GM04504 (cell line): ENCODE results near the gene MPG.

Source experiments
- DNase-seq: peaks from one replicate; pipeline ENCODE4 v3.0.0-alpha.2; 2012; ENCODE audit warnings: low read depth

The MPG gene

DNA sequence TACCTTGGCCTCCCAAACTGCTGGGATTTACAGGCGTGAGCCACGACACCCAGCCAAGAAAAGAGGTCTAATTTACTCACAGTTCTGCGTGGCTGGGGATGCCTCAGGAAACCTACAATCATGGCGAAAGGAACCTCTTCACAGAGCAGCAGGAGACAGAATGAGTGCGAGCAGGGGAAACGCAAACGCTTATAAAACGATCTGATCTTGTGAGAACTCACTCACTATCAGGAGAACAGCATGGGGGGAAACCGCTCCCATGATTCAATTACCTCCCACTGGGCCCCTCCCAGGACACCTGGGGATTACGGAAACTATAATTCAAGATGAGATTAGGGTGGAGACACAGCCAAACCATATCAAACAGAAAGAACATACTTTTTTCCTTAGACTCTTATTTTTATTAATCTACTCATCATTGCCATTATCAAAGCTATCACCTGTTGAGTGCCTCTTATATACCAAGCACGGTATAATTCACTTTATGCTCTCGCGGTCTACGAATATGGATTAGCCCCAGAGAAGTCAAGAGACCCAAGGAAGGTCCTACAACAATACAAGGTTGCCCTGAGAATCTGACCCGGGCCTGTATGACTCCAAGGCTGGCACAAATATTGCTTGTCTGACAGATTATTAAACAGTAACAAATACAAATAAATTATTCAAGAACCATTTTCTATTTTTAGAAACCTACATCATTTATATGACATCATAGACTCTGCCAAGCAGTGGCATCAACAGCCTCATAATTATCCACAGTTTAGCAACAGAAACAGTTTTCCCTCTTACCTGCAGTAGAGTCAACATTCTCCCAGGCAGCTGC, 27.0 kb upstream of the MPG start:
- DNase-seq, result no peak

DNA sequence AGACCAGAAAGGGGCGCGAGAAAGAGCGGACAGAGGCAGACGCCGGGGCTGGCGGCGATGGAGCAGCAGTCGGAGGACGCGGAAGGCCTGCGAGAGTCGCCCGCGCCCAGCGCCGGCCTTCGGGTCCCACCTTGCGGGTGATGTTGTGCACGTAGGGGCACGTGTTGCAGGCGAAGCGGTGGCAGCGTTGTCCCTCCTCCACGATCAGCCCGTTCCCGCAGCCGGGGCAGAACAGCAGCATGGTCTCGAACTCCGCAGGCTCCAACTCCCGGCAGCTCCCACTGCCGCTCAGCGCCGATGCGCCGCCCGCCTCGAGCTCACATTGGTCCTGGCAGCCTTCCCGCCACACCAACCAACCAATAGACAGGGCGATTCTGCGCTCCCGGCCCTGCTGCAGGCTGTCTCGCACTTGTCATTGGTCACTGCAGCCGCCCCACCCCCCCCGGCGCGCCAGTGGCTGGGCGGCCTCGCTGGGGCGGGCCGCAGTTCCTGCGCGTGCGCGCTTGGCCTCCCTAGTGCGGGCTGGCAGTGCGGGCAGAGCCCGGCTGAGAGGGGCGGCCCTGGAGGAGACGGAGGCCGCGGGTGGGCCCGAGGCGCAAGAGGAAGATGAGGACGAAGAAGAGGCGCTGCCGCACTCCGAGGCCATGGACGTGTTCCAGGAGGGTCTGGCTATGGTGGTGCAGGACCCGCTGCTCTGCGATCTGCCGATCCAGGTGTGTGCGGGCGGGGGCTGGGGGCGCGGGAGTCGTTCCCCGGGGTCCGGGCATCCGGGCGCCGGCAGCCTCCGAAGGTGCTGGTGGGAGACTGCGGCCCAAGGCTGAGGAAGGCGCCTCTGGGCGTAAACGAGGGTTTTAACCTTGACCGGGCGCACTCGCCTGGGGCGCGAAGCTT, 24.4 kb upstream of the MPG start, which contains the start of the genes POLR3K and SNRNP25:
Gene POLR3K, minus strand, starts transcription at position 263 of the 891 bp plus-strand sequence. Its CDS starts 22 bp downstream, at position 241.
Gene SNRNP25, plus strand, starts transcription at position 483 of the 891 bp plus-strand sequence. Its CDS starts 189 bp downstream, at position 672.
- peak; percentile 96 for DNase-seq

DNA sequence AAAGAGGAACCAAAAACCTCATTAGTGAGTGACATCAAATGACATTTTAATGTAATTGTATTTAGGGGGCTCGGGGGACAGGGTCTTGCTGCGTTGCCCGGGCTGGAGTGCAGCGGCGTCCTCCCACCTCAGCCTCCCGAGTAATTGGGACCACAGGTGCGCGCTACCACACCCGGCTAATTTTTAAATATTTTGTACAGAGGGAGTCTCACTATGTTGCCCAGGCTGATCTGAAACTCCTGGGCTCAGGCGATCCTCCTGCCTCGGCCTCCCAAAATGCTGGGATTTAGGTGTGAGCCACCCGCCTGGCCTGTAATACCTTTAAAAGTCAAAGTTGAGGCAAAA, 23.8 kb upstream of the MPG start:
- no peak for DNase-seq

DNA sequence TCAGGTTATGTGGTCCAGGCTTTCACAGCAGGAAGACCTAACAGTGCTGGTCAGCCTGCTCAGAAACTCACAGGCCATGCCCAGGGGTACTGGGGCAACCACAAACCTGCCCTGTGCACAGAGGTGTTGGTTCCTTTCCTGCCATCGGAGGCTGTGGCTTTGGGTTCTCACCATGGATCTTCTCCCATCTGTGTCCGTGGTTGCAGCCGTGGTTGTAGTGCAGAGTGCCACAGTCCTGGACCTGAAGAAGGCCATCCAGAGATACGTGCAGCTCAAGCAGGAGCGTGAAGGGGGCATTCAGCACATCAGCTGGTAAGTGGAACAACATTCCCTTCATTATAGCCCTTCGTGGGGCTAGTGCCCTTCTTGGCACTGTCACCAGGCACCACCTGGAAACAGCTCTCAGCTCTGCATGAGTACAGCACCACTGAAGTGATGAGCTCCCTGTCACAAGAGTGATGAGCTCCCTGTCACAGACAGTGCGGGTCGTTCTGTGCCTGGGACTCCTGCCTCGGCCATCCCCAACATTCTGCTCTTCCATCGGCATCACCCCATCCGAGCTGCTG, 22.4 kb upstream of the MPG start:
- no peak for DNase-seq

DNA sequence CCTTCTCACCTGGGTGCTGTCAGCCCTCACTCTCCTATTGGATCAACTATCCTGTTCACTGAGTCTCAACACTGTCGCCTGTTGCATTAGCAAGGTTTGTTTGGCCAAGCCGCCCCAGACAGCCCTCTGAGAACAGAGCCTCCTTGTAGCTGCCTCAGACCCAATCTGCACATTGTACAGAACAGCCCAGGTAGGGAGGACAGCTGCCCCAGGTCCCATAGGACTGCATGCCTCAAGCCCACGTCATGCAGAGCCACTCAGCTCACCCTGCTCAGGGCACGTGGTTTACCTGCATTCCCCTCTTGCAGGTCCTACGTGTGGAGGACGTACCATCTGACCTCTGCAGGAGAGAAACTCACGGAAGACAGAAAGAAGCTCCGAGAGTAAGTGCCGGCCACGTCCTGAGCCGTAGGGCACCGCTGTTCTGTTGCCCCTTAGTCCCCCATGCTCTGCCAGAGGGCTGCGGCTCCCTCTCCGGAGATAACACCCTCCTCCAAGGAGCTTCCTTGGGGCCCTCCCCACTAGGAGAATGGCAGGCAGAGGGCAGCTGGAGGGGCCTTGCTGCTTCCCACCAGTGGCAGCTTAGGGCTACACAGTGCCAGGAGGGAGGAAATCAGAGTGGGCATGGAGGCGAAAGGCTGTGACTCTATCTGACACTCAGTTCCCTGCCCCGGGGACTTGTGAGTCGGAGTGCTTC, 21.6 kb upstream of the MPG start:
- DNase-seq, result no peak

DNA sequence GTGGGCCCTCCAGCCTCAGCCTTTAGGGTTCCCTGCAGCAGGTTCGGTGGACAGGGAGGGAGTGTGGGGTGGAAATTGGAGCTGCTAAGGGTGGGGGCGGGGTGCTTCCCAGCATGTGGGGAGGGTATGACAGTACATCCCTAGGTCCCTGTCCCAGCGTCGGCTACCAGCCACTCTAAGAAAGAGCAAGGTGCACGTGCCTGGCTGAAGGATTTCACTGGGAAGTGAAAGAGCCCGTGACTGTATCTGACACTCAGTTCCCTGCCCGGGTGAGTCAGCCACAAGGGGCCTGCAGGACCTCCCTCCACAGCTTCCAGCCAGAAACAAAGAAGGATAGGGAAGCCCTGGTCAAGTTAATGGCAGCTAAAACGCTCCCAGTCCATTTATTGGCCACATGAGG, 20.3 kb upstream of the MPG start:
- no peak for DNase-seq

DNA sequence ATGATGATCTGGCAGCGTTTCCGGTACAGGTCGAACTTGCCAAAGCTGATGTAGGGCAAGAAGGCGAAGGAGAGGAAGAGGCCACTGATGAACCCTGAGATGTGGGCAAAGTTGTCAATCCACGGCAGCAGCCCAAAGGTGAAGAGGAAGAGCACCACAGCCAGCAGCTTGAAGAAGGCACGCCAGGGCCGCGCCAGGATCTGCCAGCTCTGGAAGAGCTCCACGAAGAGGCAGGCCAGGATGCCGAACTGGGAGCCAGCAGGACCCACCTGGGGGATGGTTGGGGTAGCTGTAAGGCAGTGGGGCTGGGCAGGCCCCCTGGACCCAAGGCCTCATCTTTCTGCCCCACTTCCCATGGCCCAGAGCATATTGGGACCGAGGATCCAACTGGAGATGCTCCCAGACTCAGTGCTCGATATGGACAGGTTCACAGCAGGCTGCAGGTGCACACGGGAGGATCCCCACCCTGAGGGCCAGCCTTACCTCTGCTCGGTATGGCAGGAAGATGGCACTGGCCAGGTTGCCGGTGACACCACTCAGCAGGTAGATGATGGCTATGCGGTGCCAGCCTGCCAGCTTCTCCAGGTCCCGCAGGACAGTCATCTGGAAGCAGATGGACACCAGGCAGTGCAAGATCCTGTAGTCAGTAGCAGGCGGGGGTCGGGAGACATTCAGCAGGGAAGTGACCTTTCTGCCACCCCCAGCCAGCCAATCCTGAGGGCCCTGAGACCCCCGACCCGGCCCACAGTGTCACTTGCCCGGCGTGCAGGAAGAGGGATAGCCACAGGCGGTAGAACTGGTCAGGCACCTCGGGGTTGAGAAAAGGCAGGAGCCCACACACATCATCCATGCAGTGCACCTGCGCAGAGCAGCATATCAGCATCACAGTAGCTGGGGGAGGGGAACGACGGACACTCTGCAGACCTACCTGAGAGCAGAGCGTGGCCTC, 19.3 kb upstream of the MPG start:
- no peak for DNase-seq

DNA sequence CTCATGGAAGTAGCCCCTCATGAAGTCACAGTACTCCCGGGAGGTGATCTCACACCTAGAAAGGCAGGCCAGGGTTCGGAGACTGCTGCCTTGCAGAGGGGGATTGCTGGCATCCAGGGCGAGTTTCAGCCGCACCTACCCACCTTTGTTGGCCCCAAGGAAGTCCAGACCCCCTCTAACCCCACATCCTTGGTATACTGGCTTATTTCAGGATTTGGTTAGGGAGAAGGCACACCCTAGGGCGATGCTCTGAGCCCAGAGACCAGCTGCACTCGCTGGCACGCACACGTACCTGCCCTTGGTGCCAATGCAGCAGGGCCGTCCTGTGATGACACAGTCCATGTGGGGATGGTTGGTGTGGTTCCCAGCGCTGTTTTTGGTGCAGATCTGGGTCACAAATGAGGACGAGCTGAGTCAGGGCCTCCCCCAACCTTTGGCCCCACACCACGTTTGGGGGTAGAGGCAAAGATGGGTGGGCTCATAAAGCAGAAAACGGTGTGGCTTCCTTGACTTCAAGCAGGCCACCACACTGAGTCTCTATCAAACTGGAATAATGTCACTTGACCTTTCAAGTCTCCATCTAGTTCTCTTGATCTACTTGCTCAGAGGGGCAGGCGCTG, 18.5 kb upstream of the MPG start:
- DNase-seq, result no peak

DNA sequence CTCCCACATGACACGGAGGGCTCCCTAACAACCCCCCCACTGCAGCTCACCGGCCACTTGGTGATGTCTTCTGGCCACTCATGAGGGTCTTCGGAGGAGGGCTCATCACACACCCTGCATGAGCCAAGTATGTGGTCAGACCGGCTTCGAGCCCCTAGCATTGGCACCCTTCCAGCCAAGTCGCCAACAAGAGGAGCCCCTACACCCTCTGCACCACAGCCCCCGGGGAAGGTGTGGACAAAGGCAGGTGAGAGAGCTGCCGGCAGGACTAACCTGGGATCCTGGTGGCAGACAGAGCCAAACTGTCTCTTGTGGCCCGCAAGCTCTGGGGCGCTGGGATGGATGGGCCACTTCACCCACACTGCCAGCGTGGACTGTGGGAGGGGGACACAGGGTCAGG, 17.9 kb upstream of the MPG start:
- DNase-seq, result no peak

DNA sequence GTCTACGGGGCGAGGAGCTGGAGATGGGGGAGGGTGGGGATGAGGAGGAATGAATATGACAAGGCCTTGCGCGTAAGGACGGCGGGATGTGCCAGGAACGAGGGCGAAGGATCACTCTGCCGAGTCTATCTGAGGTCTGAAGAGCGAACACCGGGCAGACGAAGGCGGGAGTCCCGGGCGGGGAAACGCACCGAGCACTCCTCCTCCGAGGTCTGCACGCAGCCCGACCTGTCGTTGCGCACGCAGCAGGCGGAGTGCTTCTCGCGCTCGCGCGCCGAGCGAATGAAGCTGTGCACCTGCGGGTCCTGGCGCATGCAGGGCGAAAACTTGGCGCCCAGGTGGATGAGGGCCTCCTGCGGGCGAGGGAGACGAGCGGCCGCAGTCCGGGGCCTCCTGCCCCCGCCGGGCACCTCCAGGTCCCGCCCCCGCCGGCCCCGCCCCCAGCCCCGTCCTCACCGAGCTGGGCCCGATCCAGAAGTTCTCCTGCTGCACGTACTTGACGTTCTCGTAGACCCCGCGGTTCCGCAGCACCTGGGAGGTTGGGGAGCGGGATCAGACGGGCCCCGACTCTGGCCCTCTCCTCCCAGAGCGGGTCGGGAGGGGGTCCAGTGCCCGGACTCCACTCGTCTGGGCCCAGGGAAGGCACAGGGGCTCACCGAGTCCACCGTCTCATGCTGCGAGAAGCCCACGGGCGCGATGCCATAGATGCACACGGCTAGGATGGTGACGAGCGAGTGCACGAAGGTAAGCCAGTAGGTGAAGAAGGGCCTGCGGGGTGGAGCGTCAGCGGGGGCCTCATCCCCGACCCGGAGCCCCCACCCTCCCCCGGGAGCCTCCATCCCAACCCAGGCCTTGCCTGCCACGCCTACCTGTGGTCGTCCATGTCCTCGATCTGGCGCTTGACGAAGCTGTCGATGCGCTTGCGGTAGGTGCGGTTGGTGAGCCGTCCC, 16.8 kb upstream of the MPG start:
- DNase-seq, result no peak

DNA sequence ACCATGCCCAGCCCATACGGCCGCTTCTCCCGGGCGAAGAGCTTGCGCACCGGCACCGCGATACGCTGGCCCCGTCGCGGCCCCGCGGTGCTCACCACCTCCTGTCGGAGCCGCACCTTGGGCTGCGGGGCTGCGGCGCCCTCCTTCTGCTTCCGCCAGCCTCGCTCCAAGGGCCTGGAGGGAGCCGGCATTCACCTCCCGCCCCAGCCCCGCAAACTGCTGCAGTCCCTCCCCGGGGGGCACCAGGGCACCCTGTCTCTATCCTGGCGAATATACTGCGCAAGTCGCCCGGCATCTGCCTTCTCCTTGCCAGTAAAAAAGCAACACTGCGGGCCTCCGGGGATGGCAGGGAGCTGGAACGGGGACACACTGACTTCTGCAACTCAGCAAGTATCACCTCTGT, 16.1 kb upstream of the MPG start:
- no peak for DNase-seq

DNA sequence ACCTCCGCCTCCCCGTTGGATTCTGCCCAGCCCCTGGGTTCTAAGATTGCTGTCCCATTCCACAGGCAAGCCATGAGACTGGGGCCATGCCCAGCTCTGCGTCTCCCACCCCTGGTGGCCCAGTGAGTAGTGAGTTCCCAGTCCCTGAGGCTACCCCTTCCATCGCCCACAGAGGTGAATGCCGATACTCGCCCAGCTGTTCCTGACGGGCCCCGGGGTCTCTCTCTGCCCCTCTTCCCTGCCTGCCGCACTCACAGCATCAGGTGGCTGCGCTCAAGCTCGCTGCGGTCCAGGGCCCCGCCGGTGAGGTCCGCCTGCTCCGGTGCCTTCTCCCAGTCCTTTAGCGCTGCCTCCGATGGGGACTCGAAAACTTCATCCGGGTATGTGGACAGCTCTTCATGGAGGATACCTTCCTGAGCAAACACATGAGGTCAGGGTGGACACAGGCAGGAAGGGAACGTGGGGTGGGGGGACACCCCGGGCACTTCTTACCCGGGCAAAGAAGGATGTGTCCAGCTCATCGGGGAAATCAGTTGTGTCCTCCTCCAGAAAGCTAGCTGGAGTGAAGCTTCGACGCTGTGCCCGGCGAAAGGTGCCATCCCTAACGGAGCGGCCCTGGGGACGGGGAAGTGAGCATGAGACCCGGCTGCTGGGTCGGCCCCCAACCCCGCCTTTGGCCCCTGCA, 15.6 kb upstream of the MPG start:
- DNase-seq, result no peak

DNA sequence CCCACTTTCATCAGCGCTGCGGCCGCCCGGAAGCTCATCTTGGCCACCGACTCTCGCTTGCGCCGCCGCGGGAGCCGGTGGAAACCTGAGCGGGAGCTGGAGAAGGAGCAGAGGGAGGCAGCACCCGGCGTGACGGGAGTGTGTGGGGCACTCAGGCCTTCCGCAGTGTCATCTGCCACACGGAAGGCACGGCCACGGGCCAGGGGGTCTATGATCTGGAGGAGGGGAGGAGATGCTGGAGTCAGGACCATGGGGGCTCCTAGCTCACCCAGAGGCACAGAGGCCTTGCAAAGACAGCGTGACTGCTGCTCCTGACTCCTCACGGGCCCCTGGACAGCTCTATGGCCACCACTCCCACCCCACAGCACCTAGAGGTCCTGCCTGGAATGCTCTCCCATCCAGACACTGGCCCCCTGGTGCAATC, 15.0 kb upstream of the MPG start:
- DNase-seq, result no peak

DNA sequence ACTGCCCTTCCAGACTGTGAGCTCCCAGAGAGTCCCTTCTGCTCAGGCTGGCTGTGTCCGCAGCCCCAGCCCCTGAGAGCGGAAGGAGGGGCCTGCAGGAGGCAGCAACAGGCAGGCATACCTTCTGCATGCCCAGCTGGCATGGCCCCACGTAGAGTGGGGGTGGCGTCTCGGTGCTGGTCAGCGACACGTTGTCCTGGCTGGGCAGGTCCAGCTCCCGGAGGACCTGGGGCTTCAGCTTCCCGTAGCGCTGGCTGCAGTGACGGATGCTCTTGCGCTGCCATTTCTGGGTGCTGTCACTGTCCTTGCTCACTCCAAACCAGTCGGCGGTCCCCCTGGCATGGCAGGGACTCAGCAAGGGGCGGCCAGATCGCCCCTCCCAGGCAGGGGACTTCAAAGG, 14.6 kb upstream of the MPG start:
- no peak for DNase-seq

DNA sequence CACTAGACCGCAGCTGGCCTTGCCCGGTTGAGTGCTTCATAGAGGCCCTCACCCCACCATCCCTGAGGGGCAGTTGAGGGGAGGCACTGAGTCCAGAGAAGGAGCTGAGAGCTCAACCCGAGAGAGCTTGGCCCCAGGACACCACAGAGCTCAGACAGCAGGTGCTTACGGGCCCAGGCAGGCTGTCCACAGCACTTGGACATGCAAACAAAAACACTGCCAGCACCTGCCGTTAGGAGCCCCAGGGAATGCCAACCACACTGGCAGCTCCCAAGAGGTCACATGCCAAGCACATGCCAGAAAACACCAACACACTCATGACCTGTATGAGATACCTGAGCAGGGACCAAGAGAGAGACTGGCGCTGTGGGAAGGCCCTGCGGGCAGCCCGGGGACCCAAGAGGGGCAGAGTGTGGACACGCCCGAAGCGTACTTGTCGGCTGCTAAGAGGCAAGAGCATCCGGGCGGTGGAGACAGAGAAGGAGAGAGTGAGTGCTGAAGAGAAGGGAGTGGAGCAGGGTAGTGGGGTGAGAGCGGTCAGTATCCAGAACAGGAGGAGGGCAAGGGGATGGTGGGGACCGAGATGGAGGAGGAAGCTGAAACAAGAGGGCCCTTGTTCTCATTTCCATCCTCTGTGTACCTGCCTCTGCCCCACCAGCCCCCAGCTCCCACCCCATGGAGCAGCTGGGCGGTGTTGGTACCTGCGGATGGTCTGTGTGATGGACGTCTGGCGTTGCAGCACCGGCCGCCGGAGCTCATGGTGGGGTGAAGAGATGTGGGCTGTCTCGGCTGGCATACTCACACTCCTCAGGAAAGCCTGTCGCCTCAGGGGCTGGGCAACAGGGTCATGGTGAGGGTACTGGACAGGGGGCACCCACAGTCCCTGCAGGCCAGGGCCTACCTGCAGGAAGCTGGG, 13.8 kb upstream of the MPG start:
- no peak for DNase-seq

DNA sequence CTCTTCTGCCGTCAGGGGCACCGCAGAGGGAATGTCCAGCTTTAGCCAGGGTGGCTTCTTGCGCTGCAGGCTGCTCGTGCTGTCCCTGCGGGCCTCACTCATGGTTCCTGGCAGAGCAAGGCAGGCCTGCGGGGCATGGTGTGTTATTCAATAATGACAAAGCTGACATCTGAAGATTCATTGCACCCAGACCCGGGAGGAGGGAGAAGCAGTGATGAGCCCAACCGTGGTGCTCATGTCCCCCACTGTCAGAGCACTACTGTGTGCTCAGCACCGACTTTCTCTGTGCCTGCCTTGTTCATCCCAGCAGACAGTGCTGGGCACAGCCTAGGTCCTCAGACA, 13.1 kb upstream of the MPG start:
- no peak for DNase-seq

DNA sequence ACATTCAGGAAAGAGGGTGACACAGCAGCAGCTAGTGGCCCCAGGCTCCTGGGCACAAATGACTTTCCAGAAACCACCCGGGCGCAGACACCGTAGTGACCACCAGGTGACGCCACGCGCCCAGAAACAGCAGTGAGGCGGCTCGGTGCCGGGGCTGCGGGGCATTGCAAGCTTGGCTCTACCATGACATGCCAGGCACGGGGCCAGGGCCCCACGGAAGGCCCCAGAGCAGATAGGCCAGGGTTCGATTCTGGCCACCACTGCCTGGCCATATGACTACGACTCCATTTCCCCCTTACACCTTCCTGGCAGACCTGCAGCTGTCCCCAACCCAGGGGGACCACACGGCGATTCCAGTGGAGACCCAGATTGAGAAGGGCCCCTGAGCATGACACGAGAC, 12.3 kb upstream of the MPG start:
- no peak for DNase-seq
